Spleen (tissue), 11 donors: ENCODE measurements around the gene AJAP1. TPM values are rescaled to one million over a fixed set of nuclear protein-coding genes. Genes with fewer than 3 reads are reported as not detected.

ENCODE experiments used
- DNase-seq: peaks from one replicate; pipeline ENCODE4 v3.0.0-alpha.2; 2020
- H3K27ac ChIP-seq, 8 donors: fragments of 200-600 bp; sonication (generic) in 7 of 8; 1 replicate in 4 of 8; 2 replicates in 4 of 8; pipeline versions ENCODE4 v1.5.0 to v1.8.0; 2016 to 2021; ENCODE audit warnings: inconsistent platforms in 4 of 8, mild to moderate bottlenecking in 4 of 8, moderate library complexity in 1 of 8
- H3K27me3 ChIP-seq, 7 donors: fragments of 200-600 bp; sonication (generic) in 6 of 7; replicated peaks in 1 of 7; 1 replicate in 4 of 7; 2 replicates in 3 of 7; pipeline versions ENCODE4 v1.5.0 to v1.8.0; 2016 to 2021; ENCODE audit warnings: inconsistent platforms in 3 of 7, mild to moderate bottlenecking in 1 of 7
- H3K36me3 ChIP-seq, 6 donors: fragments of 200-600 bp; sonication (generic) in 5 of 6; 1 replicate in 4 of 6; 2 replicates in 2 of 6; pipeline versions ENCODE4 v1.5.0 to v1.8.0; 2016 to 2021; ENCODE audit warnings: inconsistent platforms in 2 of 6
- H3K4me1 ChIP-seq, 6 donors: fragments of 200-600 bp; sonication (generic) in 5 of 6; 1 replicate in 3 of 6; 2 replicates in 3 of 6; pipeline versions ENCODE4 v1.5.0 to v1.8.0; 2016 to 2021; ENCODE audit warnings: inconsistent platforms in 3 of 6
- H3K4me3 ChIP-seq, 8 donors: fragments of 200-600 bp; sonication (generic) in 7 of 8; 1 replicate in 4 of 8; 2 replicates in 4 of 8; pipeline versions ENCODE4 v1.5.0 to v1.8.0; 2016 to 2021; ENCODE audit warnings: inconsistent platforms in 4 of 8, mild to moderate bottlenecking in 4 of 8, moderate library complexity in 2 of 8
- H3K9me3 ChIP-seq, 8 donors: fragments of 200-600 bp; sonication (generic) in 7 of 8; 1 replicate in 4 of 8; 2 replicates in 4 of 8; pipeline versions ENCODE4 v1.5.0 to v1.8.0; 2016 to 2021; ENCODE audit warnings: inconsistent platforms in 4 of 8
- CTCF ChIP-seq, 11 experiments: fragments of 200-600 bp in 7 of 11; fragments of 450-650 bp in 4 of 11; sonication (generic) in 4 of 11; IDR thresholded peaks in 8 of 11; conservative IDR thresholded peaks in 3 of 11; 1 replicate in 7 of 11; 2 replicates in 4 of 11; pipeline versions ENCODE4 v1.4.0 to v1.8.0; 2016 to 2021; ENCODE audit warnings: antibody characterized with exemption in 11 of 11, inconsistent platforms in 4 of 11, mild to moderate bottlenecking in 1 of 11
- POLR2A ChIP-seq, 3 donors: fragments of 450-650 bp; IDR thresholded peaks; one replicate each; pipeline ENCODE4 v1.5.1; 2017; ENCODE audit warnings: antibody characterized with exemption in 3 of 3, mild to moderate bottlenecking in 1 of 3
- POLR2AphosphoS5 ChIP-seq, 3 donors: sonication (generic); formaldehyde crosslinking; IDR thresholded peaks; one replicate each; pipeline ENCODE4 v1.5.1; 2017; ENCODE audit warnings: antibody characterized with exemption in 3 of 3
- whole genome bisulfite sequencing, 5 donors: extraction: QIAGEN DNeasy Blood & Tissue Kit in 3 of 5; methylation state at CpG; one replicate each; pipeline versions ENCODE4 v1.1.5 to v1.1.7; 2013 to 2018; 5-methylcytosine and 5-hydroxymethylcytosine counted together
- intact Hi-C: fragments of 100-400 bp; cut with DNase I; formaldehyde crosslinking; loops from one replicate; pipeline ENCODE4 v1.15.0; 2023; ENCODE audit warnings: low total_unique reads
- polyA plus RNA-seq, 3 donors: library from polyadenylated mRNA; stranded (reverse); fragments of 200-250 nt; gene quantifications; one replicate each; pipeline ENCODE4 v1.2.1, GENCODE V29; 2013
- total RNA-seq, 7 donors: library from RNA; depleted of rRNA in 3 of 7; stranded (reverse); fragments of >200 nt in 3 of 7; fragmentation: NEBNext Ultra II Directional in 4 of 7; extraction: Animal tissue kit (Norgen Biotek cat#: 25700) in 4 of 7; gene quantifications; one replicate each; pipeline versions ENCODE4 v1.1.0 to v1.2.1, GENCODE V29; 2016 to 2021
- donor health status: healthy with polysubstance abuse.
- donor health status: DM: no; HTN: no; CAD: no; lungs with moderate emphysema.
- donor health status: DM: no; HTN: no; CAD: no.
- donor health status: Bipolar disorder and iron deficiency.
- donor health status: healthy.
- donor health status: DM: no; HTN: no; CAD: no.
- donor health status: DM: yes; HTN: yes; CAD: no.

The AJAP1 gene
- total and polyA plus RNA-seq, 10 donors, result 0.04 to 13.3 (median 2.4) TPM

GRCh38 chr1:4693891-4694290, 39.5 kb downstream of the AJAP1 start:
- Histone ChIP-seq H3K36me3 (no peaks in the 10 kb centered on the region), H3K27me3 (no peaks in the 10 kb centered on the region), H3K27ac (no peak overlapping the region), H3K4me1 (no peaks in the 10 kb centered on the region), H3K4me3 (no peak overlapping the region), H3K9me3 (peaks cover 0 to 4% (median 0%) of the 10 kb centered on the region in 8 donors)
- TF ChIP-seq POLR2A (IDR thresholded peaks at IDR 0.05) (no peak), POLR2AphosphoS5 (IDR thresholded peaks at IDR 0.05) (no peak), CTCF (IDR thresholded peaks at IDR 0.05 in 8 of 11, conservative IDR thresholded peaks at IDR 0.05 in 3 of 11) (no peak)
- WGBS, 5 donors, result 70 to 90% (median 85%) methylated on average over 3 to 10 of the region's 10 CpGs
- intact Hi-C loops, result no loop called here
- DNase-seq, result no peak

DNA sequence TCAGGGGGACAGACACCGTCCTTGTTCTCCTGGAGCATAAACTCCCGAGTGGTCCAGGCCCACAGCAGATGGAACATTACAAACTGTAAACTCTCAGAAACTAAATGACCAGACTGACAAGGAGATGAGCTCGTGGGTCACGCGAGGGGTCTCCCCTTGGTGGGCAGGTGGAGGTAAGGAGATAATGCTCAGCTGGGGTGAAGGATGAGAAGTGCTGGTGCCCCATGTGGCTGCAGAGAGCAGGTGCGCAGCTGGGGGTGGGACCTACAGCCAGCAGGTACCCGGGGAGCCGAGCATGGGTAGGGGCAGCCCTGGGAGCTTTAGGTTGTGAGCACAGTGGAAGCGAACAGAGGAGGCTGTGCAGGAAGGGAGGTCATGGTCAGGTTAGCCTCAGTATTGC, 40.1 kb downstream of the AJAP1 start:
- TF ChIP-seq POLR2AphosphoS5 (IDR thresholded peaks at IDR 0.05), result no peak
- TF ChIP-seq POLR2A (IDR thresholded peaks at IDR 0.05), result no peak
- TF ChIP-seq CTCF (IDR thresholded peaks at IDR 0.05 in 8 of 11, conservative IDR thresholded peaks at IDR 0.05 in 3 of 11), result no peak
- H3K9me3 ChIP-seq, result peaks cover 0 to 4% (median 0%) of the 10 kb centered on the region in 8 donors
- H3K4me1 ChIP-seq, result no peaks in the 10 kb centered on the region
- H3K36me3 ChIP-seq, result no peaks in the 10 kb centered on the region
- WGBS, 5 donors, result 76 to 84% (median 81%) methylated on average over 9 of the region's 9 CpGs
- intact Hi-C loops, result no loop called here
- no peak overlapping the region for H3K4me3 ChIP-seq
- no peak overlapping the region for H3K27ac ChIP-seq
- no peak for DNase-seq
- H3K27me3 ChIP-seq, result no peaks in the 10 kb centered on the region

DNA sequence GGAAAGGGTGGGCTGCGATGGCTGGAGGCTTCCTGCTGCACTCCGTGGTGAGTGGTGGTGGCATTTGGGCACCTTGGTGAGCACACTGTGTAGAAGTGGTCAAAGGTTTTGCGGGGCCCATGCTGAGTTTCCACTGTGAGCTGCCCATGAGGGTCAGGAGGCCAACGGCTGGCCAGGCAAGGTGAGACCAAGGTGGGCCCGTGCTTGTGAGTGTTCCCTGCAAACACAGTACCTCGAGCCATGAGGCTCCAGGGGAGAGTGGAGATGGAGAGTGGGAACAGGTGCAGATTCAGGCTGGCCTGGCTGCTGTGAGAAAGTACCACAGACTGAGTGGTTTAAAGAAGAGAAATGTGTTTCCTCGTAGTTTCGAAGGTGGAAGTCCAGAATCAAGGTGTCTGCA, 40.8 kb downstream of the AJAP1 start:
- TF ChIP-seq CTCF (IDR thresholded peaks at IDR 0.05 in 8 of 11, conservative IDR thresholded peaks at IDR 0.05 in 3 of 11), result no peak
- TF ChIP-seq POLR2A (IDR thresholded peaks at IDR 0.05), result no peak
- TF ChIP-seq POLR2AphosphoS5 (IDR thresholded peaks at IDR 0.05), result no peak
- 69 to 84% (median 77%) methylated on average over 8 of the region's 8 CpGs for WGBS, 5 donors

DNA sequence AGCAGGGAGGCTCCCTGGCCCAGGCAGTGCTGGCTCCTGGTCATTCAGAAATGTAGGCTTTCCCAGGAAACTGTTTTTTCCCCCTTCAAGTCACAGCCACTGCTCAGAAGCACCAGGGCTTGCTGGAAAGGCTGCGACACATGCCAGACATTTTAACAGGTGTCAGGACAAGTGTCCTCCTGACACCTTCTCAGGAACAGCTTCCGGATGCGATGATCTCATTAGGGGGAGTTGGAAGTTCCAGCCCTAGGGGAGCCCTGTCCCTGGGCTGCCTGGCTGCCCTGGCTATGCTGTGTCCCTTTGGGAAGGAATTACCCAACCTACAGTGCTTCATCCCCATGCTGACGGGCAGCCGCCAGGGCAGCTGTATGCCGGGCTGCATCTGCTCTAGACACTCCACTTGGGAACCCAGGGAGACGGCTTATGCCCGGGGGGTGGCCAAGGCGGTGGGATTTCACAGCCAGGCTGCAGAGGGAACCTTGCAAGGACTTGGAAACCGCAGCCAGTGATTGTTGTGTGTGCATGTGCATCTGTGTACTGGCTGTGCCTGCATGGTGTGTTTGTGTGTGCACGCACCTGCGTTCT, 41.8 kb downstream of the AJAP1 start:
- intact Hi-C loops, result no loop called here
- Histone ChIP-seq H3K9me3 (peaks cover 0 to 4% (median 0%) of the 10 kb centered on the region in 8 donors), H3K27ac (no peak overlapping the region), H3K27me3 (peaks cover 0 to 4% (median 0%) of the 10 kb centered on the region in 7 donors), H3K4me1 (no peaks in the 10 kb centered on the region), H3K36me3 (no peaks in the 10 kb centered on the region), H3K4me3 (no peak overlapping the region)
- no peak for DNase-seq
- 75 to 81% (median 77%) methylated on average over 6 to 12 of the region's 12 CpGs for WGBS, 5 donors
- no peak for TF ChIP-seq CTCF (IDR thresholded peaks at IDR 0.05 in 8 of 11, conservative IDR thresholded peaks at IDR 0.05 in 3 of 11)
- TF ChIP-seq POLR2AphosphoS5 (IDR thresholded peaks at IDR 0.05), result no peak
- no peak for TF ChIP-seq POLR2A (IDR thresholded peaks at IDR 0.05)

More for the DNA sequence above, 40.8 kb downstream of the AJAP1 start:
- H3K27me3 ChIP-seq, result peaks cover 0 to 2% (median 0%) of the 10 kb centered on the region in 7 donors
- DNase-seq, result no peak
- no peak overlapping the region for H3K27ac ChIP-seq
- H3K4me3 ChIP-seq, result no peak overlapping the region
- no peaks in the 10 kb centered on the region for H3K4me1 ChIP-seq
- intact Hi-C loops, result no loop called here
- H3K9me3 ChIP-seq, result peaks cover 0 to 4% (median 0%) of the 10 kb centered on the region in 8 donors
- no peaks in the 10 kb centered on the region for H3K36me3 ChIP-seq
